ENCODE measurements around the gene DUOXA2.

DUOXA2 gene

DNA sequence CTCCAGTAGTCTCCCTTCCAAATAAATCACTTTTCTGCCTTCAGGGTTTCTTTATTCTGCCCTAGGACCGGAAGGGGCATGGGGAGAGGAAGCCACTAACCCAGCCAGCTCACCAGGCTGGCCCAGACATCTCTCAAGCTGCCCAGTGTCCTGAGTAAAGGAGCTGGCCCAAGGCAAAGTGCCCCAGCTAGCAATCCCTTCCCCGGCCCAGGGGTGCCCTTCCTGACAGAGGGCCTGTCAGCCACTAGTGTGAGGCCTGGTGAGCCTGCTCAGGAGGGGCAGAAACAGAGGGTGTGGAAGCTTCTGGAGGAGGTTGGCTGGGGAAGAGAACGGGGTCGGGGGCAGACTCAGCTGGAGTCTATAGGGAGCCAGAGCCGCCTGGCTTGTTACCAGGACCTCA lies 51.4 kb downstream of the DUOXA2 start:
- TF ChIP-seq, protein P1, sequence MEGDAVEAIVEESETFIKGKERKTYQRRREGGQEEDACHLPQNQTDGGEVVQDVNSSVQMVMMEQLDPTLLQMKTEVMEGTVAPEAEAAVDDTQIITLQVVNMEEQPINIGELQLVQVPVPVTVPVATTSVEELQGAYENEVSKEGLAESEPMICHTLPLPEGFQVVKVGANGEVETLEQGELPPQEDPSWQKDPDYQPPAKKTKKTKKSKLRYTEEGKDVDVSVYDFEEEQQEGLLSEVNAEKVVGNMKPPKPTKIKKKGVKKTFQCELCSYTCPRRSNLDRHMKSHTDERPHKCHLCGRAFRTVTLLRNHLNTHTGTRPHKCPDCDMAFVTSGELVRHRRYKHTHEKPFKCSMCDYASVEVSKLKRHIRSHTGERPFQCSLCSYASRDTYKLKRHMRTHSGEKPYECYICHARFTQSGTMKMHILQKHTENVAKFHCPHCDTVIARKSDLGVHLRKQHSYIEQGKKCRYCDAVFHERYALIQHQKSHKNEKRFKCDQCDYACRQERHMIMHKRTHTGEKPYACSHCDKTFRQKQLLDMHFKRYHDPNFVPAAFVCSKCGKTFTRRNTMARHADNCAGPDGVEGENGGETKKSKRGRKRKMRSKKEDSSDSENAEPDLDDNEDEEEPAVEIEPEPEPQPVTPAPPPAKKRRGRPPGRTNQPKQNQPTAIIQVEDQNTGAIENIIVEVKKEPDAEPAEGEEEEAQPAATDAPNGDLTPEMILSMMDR (conservative IDR thresholded peaks at IDR 0.05) = no peak
- H3K27ac ChIP-seq = no peak overlapping the region

DNA sequence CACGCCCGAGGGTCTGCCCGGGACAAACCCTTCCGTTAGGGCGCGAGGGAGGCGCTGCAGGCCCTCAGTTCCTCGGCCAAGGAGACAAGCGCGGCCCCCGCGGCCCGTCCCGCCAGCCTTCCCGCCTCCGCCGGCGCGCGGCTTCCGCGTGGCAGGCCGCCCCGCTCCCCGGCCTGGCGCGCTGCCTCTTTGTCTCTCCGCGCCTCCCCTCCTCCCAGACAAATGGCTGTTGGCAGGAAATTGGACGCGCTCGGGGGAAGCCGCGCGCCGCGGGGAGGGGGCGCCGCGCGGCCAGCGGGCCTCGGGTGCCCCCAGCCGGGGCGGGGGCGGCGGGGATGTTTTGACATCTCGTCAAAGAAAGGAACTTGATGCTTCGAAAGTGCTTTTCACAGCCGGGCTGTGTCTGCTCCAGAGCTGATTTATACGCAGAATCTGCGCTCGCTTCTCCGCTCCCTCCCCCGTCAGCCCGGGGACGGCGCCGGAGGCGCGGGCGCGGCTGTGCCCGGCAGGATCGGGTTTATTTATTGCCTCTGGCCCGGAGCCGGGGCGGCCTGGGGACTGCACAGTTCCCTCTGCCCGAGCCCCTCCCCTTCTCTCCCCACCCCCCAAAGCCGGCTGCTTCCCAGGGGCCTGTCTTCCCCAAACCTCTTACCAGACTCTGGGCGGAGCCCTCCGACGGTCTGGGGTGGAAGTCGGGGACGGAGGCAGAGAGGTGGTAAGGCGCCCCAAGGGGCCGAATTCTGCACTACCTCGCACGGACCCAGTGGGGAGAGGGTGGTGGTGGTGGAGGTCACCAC lies 52.9 kb downstream of the DUOXA2 start:
- peak overlapping the region; percentile 95 for H3K27ac ChIP-seq
- TF ChIP-seq, protein P1 (conservative IDR thresholded peaks at IDR 0.05) = peak; percentile 60

DNA sequence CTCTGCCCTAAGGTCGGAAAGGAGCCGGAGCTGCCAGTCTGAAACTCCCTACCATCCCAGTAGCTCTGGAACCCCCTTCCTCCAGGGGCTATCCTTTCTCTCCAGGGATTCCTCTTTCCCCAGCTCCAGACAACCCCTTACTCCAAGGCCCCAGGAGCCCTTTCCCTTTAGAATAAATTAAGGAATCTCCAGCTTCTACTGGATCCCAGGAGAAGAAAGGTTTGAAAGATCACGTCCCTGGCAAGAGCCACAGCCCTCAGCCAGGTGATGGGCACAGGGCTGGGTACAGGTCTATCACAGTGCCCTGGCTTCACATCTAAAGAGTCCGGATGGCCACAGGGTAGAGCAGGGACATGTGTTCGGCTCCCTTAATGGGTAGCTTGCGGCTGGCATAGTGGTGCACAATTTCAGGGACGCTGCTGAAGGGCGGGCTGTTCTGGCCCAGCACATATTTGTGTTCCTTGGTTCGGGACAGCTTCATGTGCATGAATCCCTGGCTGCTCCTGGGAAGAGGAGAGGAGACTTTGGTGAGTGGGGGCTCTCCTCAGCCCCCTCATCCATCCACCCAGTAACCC lies 53.6 kb downstream of the DUOXA2 start:
- peak overlapping the region; percentile 95 for H3K27ac ChIP-seq
- TF ChIP-seq, protein P1 (conservative IDR thresholded peaks at IDR 0.05) = no peak; the same call in 1 of the 2 replicates

All from VCaP (cell line).